Ovary (tissue), 9 donors: Measurements from ENCODE around the gene ZNF844. TPM values are rescaled to one million over a fixed set of nuclear protein-coding genes. Genes with fewer than 3 reads are reported as not detected.
"Not testable (repeated sequence)": the region's sequence is repeated elsewhere in the genome, so short reads cannot be mapped to it uniquely, and the experiment has no call there.

Source experiments
- DNase-seq, 5 donors: peaks; one replicate each; pipeline ENCODE4 v3.0.0-alpha.2; 2019 to 2020
- H3K27ac ChIP-seq, 2 donors: fragments of 200-600 bp; one replicate each; pipeline versions ENCODE4 v1.5.1 to v1.8.0; 2019 to 2022
- H3K27me3 ChIP-seq: fragments of 200-600 bp; one replicate; pipeline ENCODE4 v1.8.0; 2022
- H3K36me3 ChIP-seq: fragments of 200-600 bp; sonication (generic); one replicate; pipeline ENCODE4 v1.5.1; 2019
- H3K4me1 ChIP-seq: one replicate; pipeline ENCODE4 v1.8.1; 2013; ENCODE audit warnings: mild to moderate bottlenecking, moderate library complexity; ENCODE audit not compliant: insufficient read depth
- H3K4me3 ChIP-seq: fragments of 200-600 bp; sonication (generic); one replicate; pipeline ENCODE4 v1.5.1; 2017
- H3K9me3 ChIP-seq, 2 donors: fragments of 200-600 bp in 1 of 2; sonication (generic) in 1 of 2; one replicate each; pipeline versions ENCODE4 v1.5.1 to v1.8.1; 2013 to 2019; ENCODE audit warnings: mild to moderate bottlenecking in 1 of 2, moderate library complexity in 1 of 2
- CTCF ChIP-seq, 3 donors: fragments of 450-650 bp in 2 of 3; fragments of 200-600 bp in 1 of 3; IDR thresholded peaks; one replicate each; pipeline versions ENCODE4 v1.5.1 to v1.8.0; 2016 to 2022; ENCODE audit warnings: antibody characterized with exemption in 3 of 3, mild to moderate bottlenecking in 1 of 3
- EP300 ChIP-seq: sonication (generic); formaldehyde crosslinking; IDR thresholded peaks from one replicate; pipeline ENCODE4 v1.6.1; 2017; ENCODE audit warnings: antibody characterized with exemption
- POLR2A ChIP-seq: fragments of 450-650 bp; IDR thresholded peaks from one replicate; pipeline ENCODE4 v1.6.1; 2017; ENCODE audit warnings: antibody characterized with exemption, mild to moderate bottlenecking, moderate library complexity
- WGBS, 3 donors: extraction: QIAGEN DNeasy Blood & Tissue Kit in 1 of 3; methylation state at CpG; one replicate each; pipeline versions ENCODE4 v1.1.5 to v1.1.7; 2013 to 2017; 5-methylcytosine and 5-hydroxymethylcytosine counted together
- intact Hi-C, 4 donors: fragments of 100-400 bp; cut with DNase I; formaldehyde crosslinking; loops; one replicate each; pipeline versions ENCODE4 v1.11.0 to v1.15.1; 2022 to 2023
- polyA plus RNA-seq, 2 donors: library from polyadenylated mRNA; stranded (reverse); fragments of 200-250 nt in 1 of 2; fragments of 350-450 nt in 1 of 2; fragmentation: Illumina TruSeq in 1 of 2; extraction: RNeasy Lipid Tissue Mini Kit (QIAGEN cat#74804) in 1 of 2; gene quantifications; one replicate each; pipeline ENCODE4 v1.2.3, GENCODE V29; 2013 to 2014
- total RNA-seq, 7 donors: library from RNA; depleted of rRNA in 2 of 7; stranded (reverse); fragments of >200 nt in 2 of 7; fragmentation: NEBNext Ultra II Directional in 3 of 7; extraction: Animal tissue kit (Norgen Biotek cat#: 25700) in 3 of 7; gene quantifications; one replicate each; pipeline versions ENCODE4 v1.1.0 to v1.2.4, GENCODE V29; 2016 to 2023
- donor health status: DM: no; HTN: no; CAD: no; lungs with moderate emphysema.
- donor health status: DM: no; HTN: no; CAD: no.
- donor health status: Bipolar disorder and iron deficiency.
- donor health status: DM: yes; HTN: yes; CAD: no.
- donor health status: DM: no; HTN: no; CAD: no.
- donor health status: DM: yes; HTN: yes; CAD: no.

Gene ZNF844
- total and polyA plus RNA-seq, 9 donors = 8.7 to 39.1 (median 16.8) TPM

DNA sequence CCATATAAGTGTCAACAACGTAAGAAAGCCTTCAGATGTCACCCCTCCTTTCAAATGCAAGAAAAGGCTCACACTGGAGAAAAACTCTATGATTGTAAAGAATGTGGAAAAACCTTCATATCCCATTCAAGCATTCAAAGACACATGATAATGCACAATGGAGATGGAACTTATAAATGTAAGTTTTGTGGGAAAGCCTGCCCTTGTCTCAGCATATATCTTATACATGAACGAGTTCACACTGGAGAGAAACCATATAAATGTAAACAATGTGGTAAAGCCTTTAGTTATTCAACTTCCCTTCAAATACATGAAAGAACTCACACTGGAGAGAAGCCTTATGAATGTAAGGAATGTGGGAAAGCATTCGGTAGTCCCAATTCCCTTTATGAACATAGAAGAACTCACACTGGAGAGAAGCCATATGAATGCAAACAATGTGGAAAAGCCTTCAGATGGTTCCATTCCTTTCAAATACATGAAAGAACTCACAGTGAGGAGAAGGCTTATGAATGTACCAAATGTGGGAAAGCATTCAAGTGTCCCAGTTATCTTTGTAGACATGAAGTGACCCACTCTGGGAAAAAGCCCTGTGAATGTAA, 11.1 kb downstream of the ZNF844 start:
- Histone ChIP-seq H3K4me3 (no peak overlapping the region), H3K9me3 (peaks cover 48 to 74% of the 10 kb centered on the region in 2 donors), H3K27me3 (no peaks in the 10 kb centered on the region), H3K27ac (no peak overlapping the region), H3K4me1 (no peaks in the 10 kb centered on the region), H3K36me3 (peaks cover 11% of the 10 kb centered on the region)
- intact Hi-C loops = loop anchor here in 1 of 4 donors (1.0 kb wide), 1 partner anchor 36 kb away; no protein-coding TSS in a partner anchor
- no peak for DNase-seq
- 92 to 95% (median 94%) methylated on average over 3 of the region's 3 CpGs for WGBS, 3 donors
- no peak for TF ChIP-seq EP300
- no peak for TF ChIP-seq POLR2A
- TF ChIP-seq CTCF (IDR thresholded peaks at IDR 0.05) = no peak

DNA sequence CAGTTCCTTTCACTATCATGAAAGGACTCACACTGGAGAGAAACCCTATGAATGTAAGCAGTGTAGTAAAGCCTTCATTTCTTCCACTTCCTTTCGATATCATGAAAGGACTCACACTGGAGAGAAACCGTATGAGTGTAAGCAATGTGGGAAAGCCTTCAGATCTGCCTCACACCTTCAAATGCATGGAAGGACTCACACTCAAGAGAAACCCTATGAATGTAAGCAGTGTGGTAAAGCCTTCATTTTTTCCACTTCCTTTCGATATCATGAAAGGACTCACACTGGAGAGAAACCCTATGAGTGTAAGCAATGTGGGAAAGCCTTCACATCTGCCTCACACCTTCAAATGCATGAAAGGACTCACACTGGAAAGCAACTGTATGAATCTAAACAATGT, 11.8 kb downstream of the ZNF844 start:
- H3K4me1 ChIP-seq, H3K27me3 ChIP-seq, DNase-seq, intact Hi-C loops, H3K27ac ChIP-seq, H3K4me3 ChIP-seq: not testable (repeated sequence)
- 97 to 100% (median 98%) methylated on average over 3 of the region's 3 CpGs for WGBS, 3 donors
- H3K36me3 ChIP-seq = peaks cover 11% of the 10 kb centered on the region
- peaks cover 48 to 77% of the 10 kb centered on the region in 2 donors for H3K9me3 ChIP-seq

GRCh38 chr19:12077375-12077774, 12.8 kb downstream of the ZNF844 start:
- Histone ChIP-seq H3K36me3 (peaks cover 11% of the 10 kb centered on the region), H3K27ac (no peak overlapping the region), H3K27me3 (no peaks in the 10 kb centered on the region), H3K9me3 (peaks cover 46 to 74% of the 10 kb centered on the region in 2 donors), H3K4me3 (no peak overlapping the region), H3K4me1 (no peaks in the 10 kb centered on the region)
- intact Hi-C loops = no loop called here
- TF ChIP-seq EP300 (no peak), CTCF (IDR thresholded peaks at IDR 0.05) (no peak), POLR2A (no peak)
- 87 to 100% (median 99%) methylated on average over 3 of the region's 3 CpGs for WGBS, 3 donors
- no peak for DNase-seq

DNA sequence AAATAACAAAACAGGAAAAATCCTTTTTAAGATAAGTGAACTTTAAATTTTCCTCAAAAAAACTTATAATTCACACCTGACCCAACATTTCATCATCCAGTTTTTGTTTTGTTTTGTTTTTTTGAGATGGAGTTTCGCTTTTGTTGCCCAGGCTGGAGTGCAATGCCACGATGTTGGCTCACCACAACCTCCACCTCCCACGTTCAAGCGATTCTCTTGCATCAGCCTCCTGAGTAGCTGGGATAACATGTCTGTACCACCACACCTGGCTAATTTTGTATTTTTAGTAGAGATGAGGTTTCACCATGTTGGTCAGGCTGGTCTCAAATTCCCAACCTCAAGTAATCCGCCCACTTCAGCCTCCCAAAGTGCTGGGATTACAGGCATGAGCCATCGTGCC, 18.8 kb downstream of the ZNF844 start:
- H3K27ac ChIP-seq, H3K36me3 ChIP-seq, DNase-seq, H3K4me1 ChIP-seq, intact Hi-C loops, H3K27me3 ChIP-seq, H3K4me3 ChIP-seq: not testable (repeated sequence)
- 96 to 98% (median 96%) methylated on average over 6 of the region's 6 CpGs for WGBS, 3 donors
- peaks cover 4 to 36% of the 10 kb centered on the region in 2 donors for H3K9me3 ChIP-seq

- Histone ChIP-seq H3K27ac (no peak overlapping the region), H3K9me3 (peaks cover 0 to 19% of the 10 kb centered on the region in 2 donors), H3K4me1 (no peaks in the 10 kb centered on the region), H3K4me3 (no peak overlapping the region), H3K36me3 (no peaks in the 10 kb centered on the region), H3K27me3 (no peaks in the 10 kb centered on the region)
- intact Hi-C loops = no loop called here
- 92 to 97% (median 96%) methylated on average over 5 of the region's 5 CpGs for whole genome bisulfite sequencing, 3 donors
- DNase-seq = no peak
- TF ChIP-seq POLR2A (no peak), CTCF (IDR thresholded peaks at IDR 0.05) (no peak), EP300 (no peak)
These were observed 20.7 kb downstream of the ZNF844 start for GRCh38 chr19:12085074-12085818.
